SHP77 treated with DMSO at 0.1 percent for 48 hours (cell line): ENCODE data around the gene KY.
"Not testable (repeated sequence)": the region's sequence is repeated elsewhere in the genome, so short reads cannot be mapped to it uniquely, and the experiment has no call there.

Experiments used
- DNase-seq: peaks from one replicate; lab custom pipeline; 2025; lab: John Stamatoyannopoulos, UW

KY gene

DNA sequence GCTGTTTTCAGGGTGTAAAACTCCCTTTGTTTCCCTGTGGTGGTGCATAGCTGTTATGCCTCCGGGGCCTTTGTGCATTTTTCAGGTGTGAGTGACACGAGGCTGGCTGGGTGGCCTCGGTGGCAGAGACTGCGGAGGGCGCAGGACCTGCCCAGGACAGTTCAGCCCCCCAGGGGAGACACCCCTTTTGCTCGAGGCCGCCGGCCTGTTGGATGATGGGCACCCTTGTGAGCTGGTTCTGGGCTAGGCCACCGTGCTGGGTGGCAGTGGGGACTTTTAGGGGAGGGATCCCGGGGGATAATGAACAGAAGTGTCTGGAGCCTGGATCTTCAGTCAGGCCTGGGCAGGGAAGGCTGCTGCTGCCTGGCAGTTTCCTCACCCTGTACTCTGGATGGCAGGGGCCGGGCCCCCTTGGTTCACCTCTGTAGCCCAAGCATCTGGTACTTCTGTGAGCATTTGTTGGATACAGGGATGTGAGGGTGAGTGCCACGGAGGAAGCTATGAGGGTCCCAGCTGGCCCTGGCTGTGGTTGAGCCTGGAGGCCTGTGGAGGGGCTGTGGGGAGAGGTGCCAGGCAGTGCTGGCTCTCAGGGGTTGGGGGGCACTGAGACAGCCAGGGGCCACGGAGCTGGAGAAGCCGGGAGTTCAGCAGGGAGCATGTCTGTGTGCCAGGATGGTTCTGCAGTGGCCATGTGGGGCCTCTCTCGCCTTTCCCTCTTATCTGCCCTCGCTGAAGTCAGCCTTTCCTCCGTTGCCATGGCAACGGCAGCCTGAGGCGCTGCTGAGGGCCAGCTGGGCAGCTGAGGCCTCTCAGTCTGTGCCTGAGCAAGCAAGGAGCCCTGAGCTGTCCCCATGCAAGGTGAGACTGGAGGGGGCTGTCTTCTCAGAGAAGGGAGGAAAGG is 49.0 kb downstream of the KY start:
- DNase-seq: no peak

- peak; percentile 2 for DNase-seq
These were observed 49.9 kb downstream of the KY start for GRCh38 chr3:134600685-134601463.

GRCh38 chr3:134600206-134600605 is 50.6 kb downstream of the KY start:
- no peak for DNase-seq

DNA sequence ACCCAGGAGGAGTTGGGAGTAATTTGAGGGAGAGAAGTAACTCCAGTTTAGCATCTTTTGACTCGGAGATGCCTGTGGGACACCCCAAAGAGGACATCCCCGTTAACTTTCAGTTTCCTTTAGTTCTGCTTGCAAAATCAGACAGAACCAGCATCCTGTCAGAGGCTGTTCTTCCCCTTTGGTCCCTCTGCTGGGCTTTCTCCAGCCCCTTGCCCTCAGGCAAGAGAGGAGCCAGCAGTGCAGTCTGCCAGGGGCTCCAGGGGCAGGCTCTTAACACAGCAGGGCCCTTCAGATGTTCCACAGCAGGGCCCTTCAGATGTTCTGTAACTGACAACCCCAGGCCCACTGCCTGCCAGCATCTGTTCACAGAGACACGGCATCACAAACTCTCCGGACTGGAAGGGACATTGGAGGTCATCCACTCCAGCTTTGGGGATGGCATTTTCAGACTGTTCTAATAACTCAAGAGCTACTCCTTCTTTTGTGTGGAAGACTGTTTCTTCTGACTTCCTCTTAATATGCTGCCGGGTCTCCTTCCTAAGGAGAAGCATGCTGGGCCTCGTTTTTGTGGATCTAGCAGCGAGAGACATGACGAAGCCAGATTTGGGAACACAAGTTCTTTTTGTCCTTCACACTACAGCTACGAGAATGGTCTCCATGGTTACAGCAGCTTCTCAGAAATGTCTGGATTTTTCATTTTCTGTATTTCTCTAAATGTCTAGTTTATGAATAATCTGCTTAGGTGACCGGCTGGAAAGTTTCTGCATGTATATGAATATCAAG is 51.9 kb downstream of the KY start:
- DNase-seq: no peak

DNA sequence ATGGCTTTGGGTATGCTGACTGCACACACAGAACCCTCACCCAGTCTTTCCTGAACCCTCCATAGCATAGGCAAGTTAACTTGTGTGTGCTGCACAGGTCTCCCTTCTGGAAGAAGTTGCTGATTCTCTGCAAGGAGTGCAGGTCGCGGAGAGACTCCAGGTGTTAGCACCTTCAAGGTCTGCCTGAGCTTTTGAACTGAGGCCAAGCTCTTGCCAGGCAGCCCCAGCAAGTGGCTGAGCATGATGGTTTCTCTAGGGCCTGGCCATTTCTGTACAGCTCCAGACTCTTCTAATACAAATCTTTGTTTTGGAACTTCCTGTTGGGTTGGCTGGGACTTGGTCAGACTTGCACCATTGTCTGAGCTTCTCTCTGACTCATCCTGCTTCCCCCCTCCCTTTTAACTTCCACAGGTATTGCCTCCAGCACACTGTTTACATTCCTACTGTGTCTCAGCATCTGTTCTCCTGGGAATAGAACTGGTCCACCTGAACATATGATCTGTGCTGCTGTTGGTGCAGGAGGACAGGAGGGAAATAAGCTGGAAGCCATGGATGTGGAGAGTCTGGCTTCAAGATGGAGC is 53.3 kb downstream of the KY start:
- DNase-seq: no peak

- not testable (repeated sequence) for DNase-seq
These were observed 55.8 kb downstream of the KY start for GRCh38 chr3:134594986-134595385.

GRCh38 chr3:134594331-134594741 is 56.5 kb downstream of the KY start:
- no peak for DNase-seq

DNA sequence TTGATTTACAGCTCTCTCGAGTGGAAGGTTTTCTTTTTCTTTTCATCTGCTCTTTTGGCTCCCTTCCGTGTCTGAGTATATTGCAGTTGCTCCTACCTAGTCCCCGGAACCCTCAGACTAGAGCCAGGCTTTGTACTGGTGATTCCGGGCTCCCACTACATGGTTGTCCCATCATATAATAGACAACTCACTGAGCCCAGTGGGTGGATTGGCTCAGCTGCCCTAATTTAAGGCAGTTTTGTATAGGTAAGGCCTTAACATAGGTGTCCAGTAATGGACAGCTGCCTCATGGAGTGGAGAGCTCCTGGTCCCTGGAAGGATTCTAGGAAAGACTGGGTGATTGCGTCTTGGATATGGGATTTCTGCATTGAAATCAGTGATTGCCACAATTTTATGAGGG is 58.0 kb downstream of the KY start:
- no peak for DNase-seq

GRCh38 chr3:134590766-134591165 is 60.1 kb downstream of the KY start:
- no peak for DNase-seq

DNA sequence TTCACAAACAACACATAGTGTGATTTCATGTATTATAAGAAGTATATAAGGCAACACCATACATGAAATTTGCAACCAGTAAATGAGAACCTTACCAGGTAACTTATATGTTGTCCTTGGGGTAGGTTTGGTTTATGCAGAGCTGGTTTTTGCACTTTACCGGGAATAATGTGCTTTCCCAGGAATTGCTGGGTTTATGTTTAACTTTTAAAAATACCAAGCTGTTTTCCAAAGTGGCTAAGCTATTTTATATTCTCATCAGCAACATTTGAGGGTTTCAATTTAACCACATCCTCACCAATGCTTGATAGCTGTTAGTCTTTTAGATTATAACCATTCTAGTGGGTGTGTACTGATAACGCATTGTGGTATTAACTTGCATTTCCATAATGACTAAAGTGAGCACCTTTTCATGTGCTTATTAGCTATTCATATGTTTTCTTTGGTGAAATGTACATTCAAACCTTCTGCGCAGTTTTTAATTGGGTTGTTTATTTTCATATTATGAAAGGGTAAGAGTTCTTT is 71.6 kb downstream of the KY start:
- no peak for DNase-seq

DNA sequence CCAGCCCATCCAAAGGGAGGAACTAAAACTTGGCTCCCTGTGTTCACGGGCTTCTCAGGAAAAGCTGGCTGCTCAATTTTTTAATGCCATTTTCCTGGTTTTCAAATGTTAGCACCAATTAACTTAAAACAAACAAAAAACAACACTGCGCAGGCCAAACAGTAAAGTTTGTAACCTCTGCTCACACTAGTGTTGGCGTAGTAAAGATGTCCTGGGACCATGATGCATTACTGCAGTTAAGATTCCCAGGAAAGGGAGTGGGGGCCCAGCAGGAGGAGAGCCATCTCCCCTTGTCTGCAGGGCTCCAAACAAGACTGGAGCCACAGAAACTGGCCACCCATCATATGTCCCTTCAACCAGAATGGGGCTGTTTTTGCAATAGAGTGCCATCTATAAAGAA is 74.0 kb downstream of the KY start:
- DNase-seq: no peak

DNA sequence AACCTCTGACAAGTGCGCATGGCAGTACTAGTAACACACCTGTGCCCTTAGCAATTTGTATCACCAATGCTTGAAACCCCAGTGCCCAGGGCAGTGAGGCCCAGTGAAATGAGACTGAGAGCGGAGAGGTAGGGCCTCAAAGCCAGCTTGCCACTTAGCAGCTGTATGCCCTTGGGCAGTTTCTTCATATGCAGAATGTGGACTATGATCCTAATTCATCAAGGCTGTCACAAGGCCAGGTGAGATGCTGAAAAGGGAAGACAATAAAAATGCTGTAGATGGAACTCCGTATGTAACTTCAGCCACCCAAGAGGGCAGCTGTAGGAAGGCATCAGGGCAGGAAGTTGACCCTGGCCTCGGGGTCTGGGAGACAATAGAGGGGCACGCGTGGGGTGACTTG is 74.4 kb downstream of the KY start:
- no peak for DNase-seq

GRCh38 chr3:134569899-134570298 is 80.9 kb downstream of the KY start:
- DNase-seq: not testable (repeated sequence)

DNA sequence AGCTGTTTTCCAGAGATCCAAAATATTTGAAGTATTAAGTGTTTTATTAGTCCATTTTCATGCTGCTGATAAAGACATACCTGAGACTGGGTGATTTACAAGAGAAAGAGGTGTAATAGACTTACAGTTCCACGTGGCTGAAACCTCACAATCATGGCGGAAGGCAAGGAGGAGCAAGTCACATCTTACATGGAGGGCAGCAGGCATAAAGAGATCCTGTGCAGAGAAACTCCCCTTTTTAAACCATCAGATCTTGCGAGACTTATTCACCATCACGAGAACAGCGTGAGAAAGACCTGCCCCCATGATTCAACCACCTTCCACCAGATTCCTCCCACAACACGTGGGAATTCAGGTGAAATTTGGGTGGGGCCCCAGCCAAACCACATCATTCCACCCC is 82.0 kb downstream of the KY start:
- DNase-seq: no peak

DNA sequence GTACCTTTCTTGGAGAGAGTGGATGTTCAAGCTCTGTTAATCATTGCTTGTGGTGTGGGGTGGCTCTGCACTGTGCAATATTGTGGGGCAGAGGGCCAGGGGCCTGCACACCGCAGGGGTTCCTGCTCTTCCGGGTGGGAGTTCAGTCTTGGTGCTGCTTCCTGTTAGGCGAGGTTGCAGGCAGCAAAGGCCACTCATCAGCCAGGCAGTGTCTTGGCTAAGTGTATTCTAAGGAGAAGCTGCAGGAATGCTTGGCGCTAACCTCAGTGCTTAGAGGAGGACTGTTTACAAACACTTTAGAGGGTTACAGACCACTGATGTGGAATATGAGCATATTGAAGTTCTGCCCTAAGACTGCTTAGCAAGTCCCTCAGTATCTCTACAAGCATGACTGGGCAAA is 83.2 kb downstream of the KY start:
- DNase-seq: no peak

DNA sequence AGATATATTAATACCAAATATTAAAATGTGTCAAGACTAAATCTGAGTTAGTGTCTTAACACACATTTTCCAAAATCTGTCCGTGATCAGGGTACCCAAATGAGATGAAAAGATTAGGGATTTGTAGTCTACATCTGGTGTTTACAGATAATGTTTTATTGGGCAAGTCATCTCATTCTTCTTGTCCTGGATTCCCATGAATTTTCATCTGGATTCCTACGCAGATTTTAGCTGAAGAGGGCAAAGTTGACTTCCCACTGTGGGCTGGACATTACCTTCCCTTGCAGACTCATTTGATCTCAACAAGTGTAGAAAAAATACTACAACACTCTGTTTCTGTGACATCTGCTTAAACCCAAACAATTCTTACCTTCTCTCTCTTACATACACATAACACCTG is 85.8 kb downstream of the KY start:
- no peak for DNase-seq

DNA sequence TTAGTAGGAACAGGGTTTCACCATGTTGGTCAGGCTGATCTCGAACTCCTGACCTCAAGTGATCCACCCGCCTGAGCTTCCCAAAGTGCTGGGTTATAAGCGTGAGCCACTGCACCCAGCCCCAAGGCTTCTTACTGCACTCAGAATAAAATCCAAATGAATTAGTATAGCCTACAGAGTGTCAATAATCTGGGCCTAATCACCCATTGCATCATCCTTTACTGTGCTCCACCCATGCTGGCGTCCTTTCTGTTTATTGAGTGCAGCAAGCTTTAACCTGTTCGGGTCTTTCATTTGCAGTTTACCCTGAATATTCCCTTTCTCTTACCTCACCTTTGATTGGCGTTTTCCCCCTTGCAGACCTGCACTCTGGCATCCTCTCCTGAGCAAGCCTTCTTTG is 87.2 kb downstream of the KY start:
- no peak for DNase-seq

GRCh38 chr3:134562055-134562454 is 88.8 kb downstream of the KY start:
- DNase-seq: no peak

- DNase-seq: no peak
These were observed 91.2 kb downstream of the KY start for GRCh38 chr3:134559591-134559990.
